GM13977 (cell line): Measurements from ENCODE around the gene FSTL5.

Experiments
- DNase-seq: peaks from one replicate; pipeline ENCODE4 v3.0.0; 2012; ENCODE audit warnings: low spot score
- in situ Hi-C: fragments of 300-500 bp; cut with MboI; formaldehyde crosslinking; loops from one replicate; pipeline ENCODE4 v1.12.0; 2022; ENCODE audit warnings: low sequenced_read_pairs, low pct_unique_long_range_greater_than_20kb, mixed read lengths, inconsistent platforms; ENCODE audit not compliant: unreplicated experiment
- TF ChIP-seq, protein P1 (sequence below): IDR thresholded peaks from 2 replicates; pipeline ENCODE4 v1.5.1; 2012; ENCODE audit warnings: mild to moderate bottlenecking, control low read depth; ENCODE audit not compliant: insufficient read depth; ENCODE audit errors: extremely low read depth, missing control alignments

FSTL5 gene

DNA sequence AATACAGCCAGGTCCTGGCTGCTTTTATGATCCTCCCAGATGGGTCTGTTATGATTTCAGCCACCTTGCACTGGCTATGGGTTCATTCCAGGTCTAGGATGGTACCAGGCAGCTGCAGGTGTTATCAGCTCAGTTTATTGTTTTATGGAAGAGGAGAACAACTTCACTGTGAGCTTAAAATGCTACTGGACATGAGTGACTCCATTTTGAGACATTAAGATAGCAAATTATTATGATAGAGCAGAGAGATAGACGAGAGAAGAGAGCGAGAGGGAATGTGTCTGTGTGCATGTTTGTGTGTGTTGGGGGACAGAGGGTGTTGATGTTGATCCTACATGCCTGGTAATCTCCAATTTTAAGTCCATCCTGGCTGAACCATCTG lies 820.2 kb downstream of the FSTL5 start:
- no peak for DNase-seq
- in situ Hi-C loops = no loop called here
- TF ChIP-seq, protein P1, sequence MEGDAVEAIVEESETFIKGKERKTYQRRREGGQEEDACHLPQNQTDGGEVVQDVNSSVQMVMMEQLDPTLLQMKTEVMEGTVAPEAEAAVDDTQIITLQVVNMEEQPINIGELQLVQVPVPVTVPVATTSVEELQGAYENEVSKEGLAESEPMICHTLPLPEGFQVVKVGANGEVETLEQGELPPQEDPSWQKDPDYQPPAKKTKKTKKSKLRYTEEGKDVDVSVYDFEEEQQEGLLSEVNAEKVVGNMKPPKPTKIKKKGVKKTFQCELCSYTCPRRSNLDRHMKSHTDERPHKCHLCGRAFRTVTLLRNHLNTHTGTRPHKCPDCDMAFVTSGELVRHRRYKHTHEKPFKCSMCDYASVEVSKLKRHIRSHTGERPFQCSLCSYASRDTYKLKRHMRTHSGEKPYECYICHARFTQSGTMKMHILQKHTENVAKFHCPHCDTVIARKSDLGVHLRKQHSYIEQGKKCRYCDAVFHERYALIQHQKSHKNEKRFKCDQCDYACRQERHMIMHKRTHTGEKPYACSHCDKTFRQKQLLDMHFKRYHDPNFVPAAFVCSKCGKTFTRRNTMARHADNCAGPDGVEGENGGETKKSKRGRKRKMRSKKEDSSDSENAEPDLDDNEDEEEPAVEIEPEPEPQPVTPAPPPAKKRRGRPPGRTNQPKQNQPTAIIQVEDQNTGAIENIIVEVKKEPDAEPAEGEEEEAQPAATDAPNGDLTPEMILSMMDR = no peak

GRCh38 chr4:161342881-161343568 lies 820.8 kb downstream of the FSTL5 start:
- TF ChIP-seq, protein P1 = no peak
- DNase-seq = no peak
- in situ Hi-C loops = no loop called here

DNA sequence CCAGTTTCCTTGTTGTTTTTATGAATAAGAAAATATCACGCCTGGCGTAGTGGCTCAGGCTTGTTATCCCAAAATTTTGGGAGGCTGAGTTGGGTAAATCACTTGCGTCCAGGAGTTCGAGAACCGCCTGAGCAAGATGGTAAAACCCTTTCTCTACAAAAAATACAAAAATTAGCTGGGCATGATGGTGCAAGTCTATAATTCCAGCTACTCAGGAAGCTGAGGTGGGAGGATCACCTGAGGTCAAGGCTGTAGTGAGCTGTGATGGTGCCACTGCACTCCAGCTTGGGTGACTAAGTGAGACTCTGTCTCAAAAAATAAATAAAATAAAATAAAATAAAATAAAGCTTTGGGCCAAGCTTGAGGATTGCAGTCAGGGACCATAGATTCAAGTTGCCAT lies 827.2 kb downstream of the FSTL5 start:
- in situ Hi-C loops = no loop called here
- TF ChIP-seq, protein P1 = no peak
- DNase-seq = no peak

DNA sequence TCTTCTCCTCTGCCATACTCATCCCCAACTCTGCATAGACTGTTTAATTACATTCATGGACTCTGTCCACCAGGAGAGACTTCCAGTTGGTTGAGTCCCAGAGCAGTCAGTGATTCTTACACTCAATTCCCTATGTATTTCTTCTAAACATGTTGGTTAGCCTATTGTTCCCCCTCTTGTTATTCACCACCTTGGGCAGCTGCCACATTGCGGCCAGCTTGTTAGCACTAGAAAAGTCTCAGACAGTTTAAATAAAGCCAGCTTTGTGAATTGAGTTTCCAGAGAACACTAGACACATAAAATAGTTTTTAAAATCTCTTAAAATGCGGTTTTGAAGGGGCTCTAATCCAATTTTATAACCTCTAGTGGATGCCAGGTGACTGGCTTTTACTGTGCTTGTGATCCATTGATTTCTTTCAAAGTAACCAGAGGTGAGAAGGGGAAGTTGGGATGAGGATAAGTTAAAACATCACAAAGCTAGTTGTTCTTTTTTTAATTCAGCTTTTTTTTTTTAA lies 827.7 kb downstream of the FSTL5 start:
- in situ Hi-C loops = no loop called here
- TF ChIP-seq, protein P1 = no peak
- DNase-seq = no peak
